Endothelial cell of umbilical vein (primary cell): ENCODE measurements around the gene P2RY6. TPM values are rescaled to one million over a fixed set of nuclear protein-coding genes. Genes with fewer than 3 reads are reported as not detected.

Experiments
- BruUV-seq: library from RNA; stranded (reverse); fragments of 400-500 nt; replicated peaks from 2 replicates; lab custom pipeline; 2021; lab: Mats Ljungman, UMichigan
- CTCF ChIA-PET: fragments of 300-600, 350-600 bp; sonication (Branson Sonifier 250); formaldehyde crosslinking; loops from one replicate; lab custom pipeline; 2021; ENCODE audit warnings: antibody characterized with exemption, inconsistent platforms; lab: Charles Lee
- POLR2A ChIA-PET: fragments of 300-600, 350-600 bp; sonication (Branson Sonifier 250); formaldehyde crosslinking; loops from one replicate; lab custom pipeline; 2021; ENCODE audit warnings: antibody characterized with exemption, inconsistent platforms; lab: Charles Lee
- DNase-seq: peaks from one replicate; pipeline ENCODE4 v3.0.0-alpha.2; 2011; ENCODE audit warnings: low read depth, low spot score
- FAIRE-seq: peaks from 2 replicates; lab custom pipeline; 2011; peaks lifted over from hg19 to GRCh38; lab: Jason Lieb, UNC
- H2AFZ ChIP-seq: 2 replicates; pipeline ENCODE4 v1.6.0; 2012; ENCODE audit warnings: low read depth, low read length, control low read depth, inconsistent platforms
- H3K27ac ChIP-seq: 2 replicates; pipeline ENCODE4 v1.5.1; 2011; ENCODE audit warnings: low read depth, mild to moderate bottlenecking, control low read depth, low read length, moderate library complexity; ENCODE audit not compliant: insufficient read depth
- H3K27me3 ChIP-seq, 2 experiments: 2 replicates each; pipeline versions ENCODE4 v1.6.0 to v1.6.1; 2011; ENCODE audit warnings: low read length in 2 of 2, mixed read lengths in 1 of 2; ENCODE audit not compliant: control insufficient read depth in 2 of 2, insufficient read depth in 2 of 2
- H3K36me3 ChIP-seq, 2 experiments: 2 replicates in 1 of 2; 3 replicates in 1 of 2; pipeline ENCODE4 v1.5.1; 2011; ENCODE audit warnings: low read length in 2 of 2, mild to moderate bottlenecking in 1 of 2, moderate library complexity in 1 of 2; ENCODE audit not compliant: control insufficient read depth in 2 of 2, insufficient read depth in 2 of 2; ENCODE audit errors: extremely low read depth in 1 of 2
- H3K4me1 ChIP-seq: 3 replicates; pipeline ENCODE4 v1.5.1; 2011; ENCODE audit warnings: mild to moderate bottlenecking, low read length; ENCODE audit not compliant: control insufficient read depth, insufficient read depth; ENCODE audit errors: extremely low read depth
- H3K4me2 ChIP-seq: 2 replicates; pipeline ENCODE4 v1.6.1; 2011; ENCODE audit warnings: low read length, control low read depth, mixed read lengths; ENCODE audit not compliant: insufficient read depth
- H3K4me3 ChIP-seq, 3 experiments: fragments of 200-600 bp in 1 of 3; sonication (generic), shearing (Covaris generic) in 1 of 3; replicated peaks in 1 of 3; 2 replicates each; pipeline ENCODE4 v1.5.1; 2011 to 2016; ENCODE audit warnings: control low read depth in 3 of 3, low read length in 3 of 3, mild to moderate bottlenecking in 2 of 3, inconsistent platforms in 1 of 3, low read depth in 1 of 3, moderate library complexity in 1 of 3; ENCODE audit not compliant: insufficient read depth in 1 of 3
- H3K79me2 ChIP-seq: 2 replicates; pipeline ENCODE4 v1.6.0; 2012; ENCODE audit warnings: low read length, inconsistent platforms; ENCODE audit not compliant: control insufficient read depth, insufficient read depth
- H3K9ac ChIP-seq: replicated peaks from 2 replicates; pipeline ENCODE3; 2011; ENCODE audit warnings: low read length, control low read depth; ENCODE audit not compliant: insufficient read depth; ENCODE audit errors: extremely low read depth
- H3K9me1 ChIP-seq: replicated peaks from 3 replicates; pipeline ENCODE4 v1.6.0; 2011; ENCODE audit warnings: mild to moderate bottlenecking, low read length; ENCODE audit not compliant: control insufficient read depth, insufficient read depth; ENCODE audit errors: extremely low read depth
- H3K9me3 ChIP-seq: replicated peaks from 2 replicates; pipeline ENCODE4 v1.5.1; 2012; ENCODE audit warnings: low read length, inconsistent platforms; ENCODE audit not compliant: control insufficient read depth, insufficient read depth
- H4K20me1 ChIP-seq: replicated peaks from 2 replicates; pipeline ENCODE3; 2011; ENCODE audit warnings: mild to moderate bottlenecking, low read length; ENCODE audit not compliant: control insufficient read depth, insufficient read depth; ENCODE audit errors: extremely low read depth
- CTCF ChIP-seq, 2 donors: IDR thresholded peaks; 1 replicate in 1 of 2; 2 replicates in 1 of 2; pipeline ENCODE4 v1.5.1; 2011; ENCODE audit warnings: low read length in 2 of 2, mild to moderate bottlenecking in 2 of 2, moderate library complexity in 2 of 2, control low read depth in 1 of 2, inconsistent platforms in 1 of 2, low read depth in 1 of 2; ENCODE audit not compliant: insufficient read depth in 1 of 2; ENCODE audit errors: extremely low read depth in 1 of 2
- EZH2 ChIP-seq: IDR thresholded peaks from 2 replicates; pipeline ENCODE4 v1.6.1; 2012; ENCODE audit warnings: borderline replicate concordance, low read depth, mild to moderate bottlenecking, moderate library complexity, low read length, inconsistent platforms; ENCODE audit not compliant: severe bottlenecking
- FOS ChIP-seq: IDR thresholded peaks from 2 replicates; pipeline ENCODE4 v1.6.1; 2011; ENCODE audit warnings: mild to moderate bottlenecking, low read length, moderate library complexity, borderline replicate concordance; ENCODE audit not compliant: insufficient read depth
- GATA2 ChIP-seq: IDR thresholded peaks from 2 replicates; pipeline ENCODE4 v1.7.0; 2011; ENCODE audit warnings: low read depth, mild to moderate bottlenecking, moderate library complexity, mixed read lengths, low read length; ENCODE audit not compliant: insufficient read length, insufficient read depth
- JUN ChIP-seq: IDR thresholded peaks from 2 replicates; pipeline ENCODE4 v1.6.1; 2011; ENCODE audit warnings: borderline replicate concordance, low read depth; ENCODE audit not compliant: insufficient read length, insufficient read depth
- MAX ChIP-seq: IDR thresholded peaks from 2 replicates; pipeline ENCODE4 v1.6.1; 2011; ENCODE audit not compliant: insufficient read depth, insufficient read length
- MYC ChIP-seq: IDR thresholded peaks from one replicate; pipeline ENCODE4 v1.6.1; 2011; ENCODE audit warnings: mild to moderate bottlenecking, low read depth, low read length
- POLR2A ChIP-seq: IDR thresholded peaks from 2 replicates; pipeline ENCODE4 v1.6.1; 2012; ENCODE audit warnings: low read depth, mild to moderate bottlenecking, control low read depth, low read length
- POLR2AphosphoS5 ChIP-seq: IDR thresholded peaks from 2 replicates; pipeline ENCODE4 v1.6.1; 2012; ENCODE audit warnings: low read depth, mild to moderate bottlenecking, control low read depth, low read length, moderate library complexity; ENCODE audit not compliant: insufficient read depth
- dilution Hi-C: fragments of 300-500 bp; cut with MboI; formaldehyde crosslinking; loops from one replicate; pipeline ENCODE4 v1.15.0; 2019; ENCODE audit warnings: low sequenced_read_pairs; ENCODE audit not compliant: extremely low pct_ligation_motif_present
- intact Hi-C: fragments of 100-400 bp; cut with micrococcal nuclease; formaldehyde crosslinking; loops from one replicate; pipeline ENCODE4 v1.10.0; 2022
- polyA plus RNA-seq, 4 experiments: library from polyadenylated mRNA; depleted of rRNA in 3 of 4; stranded (reverse) in 3 of 4; unstranded in 1 of 4; fragments of >200 nt; gene quantifications; 2 replicates each; pipeline versions ENCODE4 v1.2.1 to v1.2.3, GENCODE V29; 2011 to 2012; ENCODE audit warnings: missing spikeins in 1 of 4
- total RNA-seq: library from RNA; stranded (reverse); gene quantifications from 2 replicates; pipeline ENCODE4 v1.2.3, GENCODE V29; 2021

P2RY6 gene
- total and polyA plus RNA-seq, 2 donors (not counting 3 experiments of a cell fraction or from before 2014, with no cell fraction given), result 0.47 TPM; not detected in 1

GRCh38 chr11:73267122-73267846 lies 4.9 kb upstream of the P2RY6 start:
- no peaks in the 10 kb centered on the region for H3K36me3 ChIP-seq
- dilution Hi-C loops, result no loop called here
- no peaks in the 10 kb centered on the region for H4K20me1 ChIP-seq
- no peaks in the 10 kb centered on the region for H3K9me3 ChIP-seq
- H3K9ac ChIP-seq, result no peak overlapping the region
- DNase-seq (no peak), FAIRE-seq (no peak)
- BruUV-seq, result no TSS peak
- H3K79me2 ChIP-seq, result no peaks in the 10 kb centered on the region
- TF ChIP-seq MYC (no peak), GATA2 (no peak), POLR2AphosphoS5 (no peak), CTCF (IDR thresholded peaks at IDR 0.05; ENCODE audit: extremely low read depth in 1 of 2, insufficient read depth in 1 of 2, low read depth in 1 of 2, low read length in 2 of 2) (no peak), FOS (no peak), JUN (no peak), EZH2 (no peak), MAX (no peak), POLR2A (no peak)
- no peaks in the 10 kb centered on the region for H3K4me1 ChIP-seq
- no peak overlapping the region for H3K27ac ChIP-seq
- H2AFZ ChIP-seq, result no peak overlapping the region
- H3K4me2 ChIP-seq, result no peak overlapping the region
- no peak overlapping the region for H3K4me3 ChIP-seq
- H3K9me1 ChIP-seq, result no peaks in the 10 kb centered on the region
- CTCF ChIA-PET, result interaction anchor here (1.0 to 1.6 kb wide), 3 partner anchors 22 to 126 kb away, joined by 3 to 7 read pairs (median 3); no protein-coding TSS in a partner anchor
- intact Hi-C loops, result no loop called here
- POLR2A ChIA-PET, result no interaction called here
- H3K27me3 ChIP-seq, result peaks cover 24 to 25% of the 10 kb centered on the region in 2 experiments
